Adipose tissue (tissue), 3 donors: ENCODE measurements around the gene ATAD5. TPM values are rescaled to one million over a fixed set of nuclear protein-coding genes. Genes with fewer than 3 reads are reported as not detected.
"Not testable (repeated sequence)": the region's sequence is repeated elsewhere in the genome, so short reads cannot be mapped to it uniquely, and the experiment has no call there.

Experiments
- H3K27ac ChIP-seq: one replicate; pipeline ENCODE4 v1.5.1; 2013; ENCODE audit warnings: low read depth, low read length
- WGBS, 3 donors: extraction: QIAGEN DNeasy Blood & Tissue Kit; methylation state at CpG; one replicate each; pipeline ENCODE4 v1.1.7; 2013; 5-methylcytosine and 5-hydroxymethylcytosine counted together
- polyA plus RNA-seq, 3 donors: library from polyadenylated mRNA; stranded (reverse); fragments of 200-250 nt; gene quantifications; one replicate each; pipeline ENCODE4 v1.2.3, GENCODE V29; 2013
- donor health status: healthy with polysubstance abuse.
- donor health status: Bipolar disorder and iron deficiency.
- donor health status: healthy.

ATAD5 gene, protein sequence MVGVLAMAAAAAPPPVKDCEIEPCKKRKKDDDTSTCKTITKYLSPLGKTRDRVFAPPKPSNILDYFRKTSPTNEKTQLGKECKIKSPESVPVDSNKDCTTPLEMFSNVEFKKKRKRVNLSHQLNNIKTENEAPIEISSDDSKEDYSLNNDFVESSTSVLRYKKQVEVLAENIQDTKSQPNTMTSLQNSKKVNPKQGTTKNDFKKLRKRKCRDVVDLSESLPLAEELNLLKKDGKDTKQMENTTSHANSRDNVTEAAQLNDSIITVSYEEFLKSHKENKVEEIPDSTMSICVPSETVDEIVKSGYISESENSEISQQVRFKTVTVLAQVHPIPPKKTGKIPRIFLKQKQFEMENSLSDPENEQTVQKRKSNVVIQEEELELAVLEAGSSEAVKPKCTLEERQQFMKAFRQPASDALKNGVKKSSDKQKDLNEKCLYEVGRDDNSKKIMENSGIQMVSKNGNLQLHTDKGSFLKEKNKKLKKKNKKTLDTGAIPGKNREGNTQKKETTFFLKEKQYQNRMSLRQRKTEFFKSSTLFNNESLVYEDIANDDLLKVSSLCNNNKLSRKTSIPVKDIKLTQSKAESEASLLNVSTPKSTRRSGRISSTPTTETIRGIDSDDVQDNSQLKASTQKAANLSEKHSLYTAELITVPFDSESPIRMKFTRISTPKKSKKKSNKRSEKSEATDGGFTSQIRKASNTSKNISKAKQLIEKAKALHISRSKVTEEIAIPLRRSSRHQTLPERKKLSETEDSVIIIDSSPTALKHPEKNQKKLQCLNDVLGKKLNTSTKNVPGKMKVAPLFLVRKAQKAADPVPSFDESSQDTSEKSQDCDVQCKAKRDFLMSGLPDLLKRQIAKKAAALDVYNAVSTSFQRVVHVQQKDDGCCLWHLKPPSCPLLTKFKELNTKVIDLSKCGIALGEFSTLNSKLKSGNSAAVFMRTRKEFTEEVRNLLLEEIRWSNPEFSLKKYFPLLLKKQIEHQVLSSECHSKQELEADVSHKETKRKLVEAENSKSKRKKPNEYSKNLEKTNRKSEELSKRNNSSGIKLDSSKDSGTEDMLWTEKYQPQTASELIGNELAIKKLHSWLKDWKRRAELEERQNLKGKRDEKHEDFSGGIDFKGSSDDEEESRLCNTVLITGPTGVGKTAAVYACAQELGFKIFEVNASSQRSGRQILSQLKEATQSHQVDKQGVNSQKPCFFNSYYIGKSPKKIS (N-terminal part only)
- polyA plus RNA-seq, result under 1 TPM; 0.18 to 0.34 (median 0.25) TPM

DNA sequence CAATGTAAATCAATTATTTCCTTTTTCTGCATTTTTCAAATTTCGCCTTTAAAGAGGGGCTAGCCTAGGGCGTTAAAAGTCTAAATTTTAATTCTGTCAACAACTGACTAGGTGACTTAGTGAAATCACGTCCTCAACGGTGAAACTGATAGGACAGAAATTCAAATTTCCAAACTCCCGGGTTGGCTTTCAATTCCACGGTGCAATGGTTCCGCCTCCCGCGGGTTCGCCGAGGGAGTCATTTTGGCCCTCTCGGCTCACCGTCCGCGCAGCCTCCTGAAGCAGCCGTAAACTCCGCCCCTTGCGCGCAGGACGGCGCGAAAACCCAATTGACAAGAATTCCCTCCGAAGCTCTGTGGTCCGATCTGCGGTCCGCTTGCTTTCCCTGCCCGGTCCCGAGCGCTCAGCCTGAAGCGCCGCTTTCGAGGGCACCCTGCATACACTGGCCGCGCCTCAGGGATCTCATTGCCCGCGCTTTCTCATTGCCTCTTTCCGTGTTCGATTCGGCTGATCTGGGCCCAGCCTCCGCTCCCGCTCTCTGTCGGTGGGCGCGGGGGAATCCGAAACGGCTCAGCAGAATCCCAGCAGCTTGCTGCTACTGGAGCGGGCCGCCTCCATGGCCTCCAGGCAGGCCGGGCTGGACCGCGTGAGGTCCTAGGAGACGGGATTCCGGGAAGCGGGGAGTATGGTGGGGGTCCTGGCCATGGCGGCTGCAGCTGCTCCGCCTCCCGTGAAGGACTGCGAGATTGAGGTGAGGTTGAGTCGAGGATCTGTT lies at the start of gene ATAD5:
Gene ATAD5 (plus strand): TSS at position 304 of the 775 bp plus-strand sequence. CDS start 382 bp downstream, at position 686.
- WGBS, 3 donors, result 0 to 1% (median 0%) methylated on average over 59 of the region's 59 CpGs

GRCh38 chr17:30782206-30782605 lies 49.6 kb upstream of the ATAD5 start:
- no peak overlapping the region for H3K27ac ChIP-seq
- 78 to 91% (median 81%) methylated on average over 2 of the region's 2 CpGs for WGBS, 3 donors

More for the DNA sequence above, at the start of gene ATAD5:
- no peak within 1 kb of the TSS for H3K27ac ChIP-seq

DNA sequence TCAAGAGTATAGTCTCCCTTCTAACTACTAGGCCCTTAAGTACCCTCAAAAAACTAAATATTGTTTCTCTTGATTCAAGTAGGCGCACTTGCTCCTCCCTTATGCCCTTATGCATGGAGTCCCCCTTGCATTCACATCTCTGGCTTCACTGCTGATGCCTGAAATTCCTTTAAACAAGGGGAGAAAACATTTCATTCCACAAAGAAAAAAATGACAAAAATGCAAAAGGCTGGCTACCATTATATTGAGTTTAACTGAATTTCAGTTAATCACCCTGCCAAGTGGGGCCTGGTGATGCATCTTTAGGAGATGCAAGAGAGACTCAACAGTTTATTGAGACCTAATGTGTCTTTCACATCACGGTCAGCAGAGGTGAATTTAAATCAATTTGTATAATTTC lies 42.8 kb upstream of the ATAD5 start:
- WGBS, 3 donors, result 91 to 99% (median 98%) methylated on average over 2 of the region's 2 CpGs
- H3K27ac ChIP-seq, result no peak overlapping the region

- no peak overlapping the region for H3K27ac ChIP-seq
- 66 to 78% (median 66%) methylated on average over 2 of the region's 2 CpGs for WGBS, 3 donors
Measured at GRCh38 chr17:30790279-30790678, 41.5 kb upstream of the ATAD5 start.

DNA sequence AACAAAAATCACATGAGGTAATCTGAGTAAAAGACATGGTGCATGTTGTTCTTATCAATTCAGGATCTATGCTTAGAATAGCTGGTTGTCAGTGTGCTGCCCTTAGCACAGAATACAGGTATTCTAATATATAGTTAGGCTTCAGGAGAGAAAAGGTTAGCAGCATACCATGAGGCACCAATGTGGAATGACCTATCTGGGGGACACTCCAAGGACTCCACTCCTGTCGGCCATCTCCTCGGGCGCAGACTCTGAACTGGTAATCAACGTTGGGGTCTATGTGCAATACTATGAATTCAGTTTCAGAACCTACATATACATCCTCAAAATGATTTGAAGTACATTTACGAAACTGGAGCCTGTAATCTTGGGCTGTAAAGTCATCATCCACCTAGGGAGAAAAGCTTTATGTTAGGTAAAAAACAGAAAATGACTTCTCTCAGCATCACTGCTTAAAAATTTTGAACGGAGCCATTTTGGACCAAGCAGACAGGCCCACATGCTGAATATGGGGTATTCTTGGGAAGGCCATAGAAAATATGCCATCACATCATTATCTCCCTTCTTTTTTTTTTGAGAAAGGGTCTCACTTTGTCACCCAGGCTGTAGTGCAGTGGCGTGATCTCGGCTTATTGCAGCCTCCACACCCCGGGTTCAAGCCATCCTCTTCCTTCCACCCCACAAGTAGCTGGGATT lies 38.3 kb upstream of the ATAD5 start:
- no peak overlapping the region for H3K27ac ChIP-seq
- 90 to 91% (median 90%) methylated on average over 9 of the region's 9 CpGs for WGBS, 3 donors

- no peak overlapping the region for H3K27ac ChIP-seq
- WGBS, 3 donors, result 94 to 97% (median 96%) methylated on average over 5 of the region's 5 CpGs
Measured at GRCh38 chr17:30794372-30794771, 37.4 kb upstream of the ATAD5 start.

- H3K27ac ChIP-seq, result no peak overlapping the region
- 89 to 94% (median 91%) methylated on average over 4 of the region's 4 CpGs for WGBS, 3 donors
Measured at GRCh38 chr17:30796016-30796415, 35.8 kb upstream of the ATAD5 start.

DNA sequence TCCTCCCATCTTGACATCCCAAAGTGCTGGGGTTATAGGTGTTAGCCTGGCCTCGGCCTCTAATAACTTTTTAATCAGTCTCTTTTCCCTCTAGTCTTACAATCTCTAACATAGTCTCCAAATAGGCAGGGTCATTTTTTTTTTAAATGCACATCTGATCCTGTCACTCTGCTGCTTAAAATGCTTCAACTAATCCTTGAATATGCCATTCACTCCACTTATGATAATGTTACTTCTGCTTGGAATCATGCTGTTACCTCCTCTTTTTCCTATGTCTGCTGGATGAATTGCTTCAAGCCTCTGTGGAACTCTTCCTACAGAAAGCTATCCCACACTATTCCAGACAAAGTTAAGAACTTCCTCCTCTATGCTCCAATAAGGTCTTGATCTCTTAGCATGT lies 30.1 kb upstream of the ATAD5 start:
- no peak overlapping the region for H3K27ac ChIP-seq
- 95 to 100% (median 100%) methylated on average over 1 of the region's 1 CpG for WGBS, 3 donors

GRCh38 chr17:30805944-30806456 lies 25.8 kb upstream of the ATAD5 start:
- no peak overlapping the region for H3K27ac ChIP-seq

GRCh38 chr17:30807896-30808295 lies 23.9 kb upstream of the ATAD5 start:
- WGBS, 3 donors, result 80 to 86% (median 85%) methylated on average over 1 of the region's 1 CpG
- no peak overlapping the region for H3K27ac ChIP-seq

More at GRCh38 chr17:30805944-30806456, 25.8 kb upstream of the ATAD5 start:
- 75 to 95% (median 79%) methylated on average over 2 of the region's 2 CpGs for WGBS, 3 donors

- 37 to 77% (median 52%) methylated on average over 9 of the region's 9 CpGs for WGBS, 3 donors
- no peak overlapping the region for H3K27ac ChIP-seq
Measured at GRCh38 chr17:30808785-30809286, 22.9 kb upstream of the ATAD5 start.

GRCh38 chr17:30809867-30810266 lies 21.9 kb upstream of the ATAD5 start:
- 88 to 94% (median 92%) methylated on average over 6 of the region's 6 CpGs for WGBS, 3 donors
- no peak overlapping the region for H3K27ac ChIP-seq

- WGBS, 3 donors, result 63 to 77% (median 66%) methylated on average over 5 of the region's 5 CpGs
- H3K27ac ChIP-seq, result no peak overlapping the region
Measured at GRCh38 chr17:30812218-30813177, 19.3 kb upstream of the ATAD5 start.

DNA sequence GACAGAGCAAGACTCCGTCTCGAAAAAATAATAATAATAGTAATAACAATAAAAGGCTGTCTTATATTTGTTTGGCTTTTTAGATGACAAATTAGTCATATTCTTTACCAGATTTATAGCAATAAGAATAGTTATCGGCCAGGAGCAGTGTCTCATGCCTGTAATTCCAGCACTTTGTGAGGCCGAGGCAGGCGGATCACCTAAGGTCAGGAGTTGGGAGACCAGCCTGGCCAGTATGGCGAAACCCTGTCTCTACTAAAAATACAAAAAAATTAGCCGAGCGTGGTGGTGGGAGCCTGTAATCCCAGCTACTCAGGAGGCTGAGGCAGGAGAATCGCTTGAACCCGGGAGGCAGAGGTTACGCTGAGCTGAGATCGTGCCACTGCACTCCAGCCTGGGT lies 17.5 kb upstream of the ATAD5 start:
- H3K27ac ChIP-seq, result not testable (repeated sequence)
- 78 to 90% (median 85%) methylated on average over 12 of the region's 12 CpGs for whole genome bisulfite sequencing, 3 donors

GRCh38 chr17:30814860-30815259 lies 16.9 kb upstream of the ATAD5 start:
- H3K27ac ChIP-seq, result not testable (repeated sequence)
- WGBS, 3 donors, result 52 to 96% (median 64%) methylated on average over 9 of the region's 9 CpGs

DNA sequence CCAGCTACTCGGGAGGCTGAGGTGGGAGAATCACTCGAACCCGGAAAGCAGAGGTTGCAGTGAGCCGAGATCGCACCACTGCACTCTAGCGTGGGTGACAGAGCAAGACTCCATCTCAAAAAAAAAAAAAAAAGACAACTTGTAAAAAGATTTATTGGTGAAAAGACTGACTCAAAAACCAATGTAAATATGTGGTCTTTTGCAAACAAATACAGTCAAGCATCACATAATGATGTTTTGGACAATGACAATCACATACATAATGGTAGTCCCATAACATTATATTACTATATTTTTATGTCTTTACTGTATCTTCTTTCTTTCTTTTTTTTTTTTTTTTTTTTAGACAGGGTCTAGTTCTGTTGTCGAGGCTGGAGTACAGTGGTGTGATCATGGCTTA lies 15.6 kb upstream of the ATAD5 start:
- 95 to 98% (median 97%) methylated on average over 7 of the region's 7 CpGs for WGBS, 3 donors
- no peak overlapping the region for H3K27ac ChIP-seq
